Stimulated activated CD4-positive, alpha-beta T cell treated with anti-CD3 and anti-CD28 coated beads, Interleukin-2, amount 100 ng/mL, for 48 hours (primary cell): ENCODE measurements around the gene AANAT.

Experiments used
- DNase-seq, 2 donors: peaks; one replicate each; pipeline ENCODE4 v3.0.0-alpha.2; 2020

Gene AANAT

GRCh38 chr17:76491271-76492122 lies 24.1 kb downstream of the AANAT start:
- no peak for DNase-seq

GRCh38 chr17:76492123-76492988 lies 25.0 kb downstream of the AANAT start:
- DNase-seq, result no peak

- peak; percentile 16 to 39 for DNase-seq
These were observed 25.6 kb downstream of the AANAT start for GRCh38 chr17:76492989-76493501.

- DNase-seq, result no peak
These were observed 26.2 kb downstream of the AANAT start for GRCh38 chr17:76493505-76494167.

GRCh38 chr17:76495663-76496400 lies 28.4 kb downstream of the AANAT start:
- DNase-seq, result no peak

- DNase-seq, result no peak
These were observed 29.1 kb downstream of the AANAT start for GRCh38 chr17:76496464-76496863.

- DNase-seq, result no peak
These were observed 30.2 kb downstream of the AANAT start for GRCh38 chr17:76497699-76497978.

- no peak for DNase-seq
These were observed 30.8 kb downstream of the AANAT start for GRCh38 chr17:76497979-76498875.

GRCh38 chr17:76498876-76499251 lies 31.5 kb downstream of the AANAT start:
- DNase-seq, result no peak

- no peak for DNase-seq
These were observed 31.9 kb downstream of the AANAT start for GRCh38 chr17:76499267-76499667.

- no peak for DNase-seq
These were observed 32.8 kb downstream of the AANAT start for GRCh38 chr17:76500074-76500746.

- no peak for DNase-seq
These were observed 33.3 kb downstream of the AANAT start for GRCh38 chr17:76500747-76501017.

- DNase-seq, result peak; percentile 95 to 100
These were observed 33.8 kb downstream of the AANAT start, which contains the start of gene RHBDF2 for GRCh38 chr17:76501018-76501826. Gene RHBDF2 (minus strand): TSS chr17:76501423. CDS start chr17:76481524, 19,899 bp downstream.

- no peak for DNase-seq
These were observed 34.5 kb downstream of the AANAT start for GRCh38 chr17:76501827-76502307.

- DNase-seq, result no peak
These were observed 35.2 kb downstream of the AANAT start for GRCh38 chr17:76502341-76503211.

- no peak for DNase-seq
These were observed 36.7 kb downstream of the AANAT start for GRCh38 chr17:76504117-76504516.

GRCh38 chr17:76506408-76507345 lies 39.3 kb downstream of the AANAT start:
- peak; percentile 93 to 94 for DNase-seq
